RPMI8226 (cell line): ENCODE data around the gene KITLG.

ENCODE experiments used
- DNase-seq: peaks from one replicate; pipeline ENCODE4 v3.0.0-alpha.2; 2015

The KITLG gene

DNA sequence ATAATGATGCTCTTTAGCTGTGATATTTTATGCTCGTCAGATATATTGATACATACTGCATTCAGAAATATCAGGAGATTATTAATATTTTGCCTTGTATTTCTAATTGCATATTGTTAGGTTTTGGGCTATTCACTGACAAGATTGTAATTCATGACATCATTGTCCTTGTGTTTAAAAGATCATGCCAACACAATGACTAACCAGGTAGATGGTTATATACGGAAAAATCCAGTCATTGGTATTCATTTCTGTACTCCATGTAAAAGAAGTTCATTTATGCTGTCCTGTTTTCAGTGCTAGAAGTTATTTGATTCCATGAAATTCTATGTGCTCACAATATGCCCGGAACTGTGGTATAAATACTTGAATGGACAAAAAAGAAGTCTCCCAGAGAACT is 107.5 kb downstream of the KITLG start:
- DNase-seq: no peak

DNA sequence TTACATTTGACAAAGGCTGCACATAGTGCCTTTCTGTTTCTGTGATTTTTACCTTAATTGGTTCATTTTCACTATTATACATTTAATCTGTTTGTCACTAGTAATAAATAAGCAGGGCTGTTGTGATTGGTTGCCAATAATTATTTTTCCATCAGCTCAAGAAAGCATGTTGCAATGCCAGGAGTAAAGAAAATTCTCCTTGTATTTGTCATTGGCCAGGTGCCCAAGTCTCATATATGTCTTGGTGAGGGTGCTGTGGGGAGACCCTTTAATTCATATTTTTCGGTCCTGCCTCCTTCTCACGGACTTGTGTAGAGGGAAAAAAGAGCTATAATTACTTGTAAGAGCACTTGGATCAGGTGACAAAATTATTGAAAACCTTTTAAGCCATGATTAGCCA is 108.0 kb downstream of the KITLG start:
- DNase-seq: no peak

- DNase-seq: no peak
Measured at GRCh38 chr12:88471331-88472045, 108.8 kb downstream of the KITLG start.

DNA sequence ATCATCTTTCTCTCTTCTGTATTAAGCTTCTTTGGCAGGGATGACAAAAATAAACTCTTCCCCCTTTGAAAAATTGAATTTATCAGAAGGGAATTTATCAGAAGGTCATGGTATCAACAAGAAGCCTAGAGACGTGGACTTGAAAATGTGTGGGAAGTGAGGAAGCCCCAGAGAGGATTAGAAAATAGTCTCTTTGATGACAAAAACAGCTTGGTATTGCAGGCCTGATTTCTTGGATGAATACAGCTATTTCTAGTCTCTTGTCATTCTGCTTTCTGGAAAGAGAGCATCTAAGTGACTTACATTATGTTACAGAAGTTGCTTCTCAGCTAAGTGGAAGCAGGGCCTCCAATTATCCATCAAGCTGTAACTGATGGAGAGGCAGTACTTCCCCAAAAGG is 111.1 kb downstream of the KITLG start:
- no peak for DNase-seq

DNA sequence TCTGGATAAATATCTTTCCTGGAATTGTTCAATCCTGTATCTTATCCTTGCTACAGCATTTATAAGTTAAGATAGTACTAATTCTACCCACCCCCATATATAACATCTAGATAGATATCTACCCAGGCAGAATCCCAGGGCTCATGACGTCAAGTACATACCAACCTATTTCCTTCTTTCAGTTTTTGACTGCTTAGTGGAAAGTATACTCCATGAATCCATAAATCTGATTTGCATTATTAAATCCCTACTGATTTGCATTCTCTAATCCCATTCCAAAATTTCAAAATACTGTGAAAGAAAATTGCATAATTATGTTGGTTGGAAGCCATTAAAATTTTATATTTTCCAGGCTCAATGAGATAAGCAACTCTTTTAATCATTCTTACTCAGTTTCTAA is 111.7 kb downstream of the KITLG start:
- DNase-seq: no peak

GRCh38 chr12:88466708-88467107 is 113.6 kb downstream of the KITLG start:
- DNase-seq: peak; percentile 23

DNA sequence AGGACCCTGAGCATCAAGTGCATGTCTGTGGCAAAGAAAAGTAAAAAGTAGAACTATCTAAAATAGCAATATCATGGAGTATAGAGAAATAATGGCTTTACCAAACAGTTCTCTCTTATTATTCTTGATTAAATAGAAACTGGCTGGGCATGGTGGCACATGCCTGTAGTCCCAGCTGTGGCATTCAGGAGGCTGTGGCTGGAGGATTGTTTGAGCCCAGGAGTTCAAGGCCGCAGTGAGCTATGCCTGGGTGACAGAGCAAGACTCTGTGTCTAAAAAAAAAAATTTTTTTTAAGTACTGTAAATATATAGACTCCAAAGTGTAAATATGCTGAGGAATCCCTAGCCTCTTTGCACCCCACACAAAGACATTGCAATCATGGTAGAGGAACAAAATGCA is 121.9 kb downstream of the KITLG start:
- DNase-seq: no peak

DNA sequence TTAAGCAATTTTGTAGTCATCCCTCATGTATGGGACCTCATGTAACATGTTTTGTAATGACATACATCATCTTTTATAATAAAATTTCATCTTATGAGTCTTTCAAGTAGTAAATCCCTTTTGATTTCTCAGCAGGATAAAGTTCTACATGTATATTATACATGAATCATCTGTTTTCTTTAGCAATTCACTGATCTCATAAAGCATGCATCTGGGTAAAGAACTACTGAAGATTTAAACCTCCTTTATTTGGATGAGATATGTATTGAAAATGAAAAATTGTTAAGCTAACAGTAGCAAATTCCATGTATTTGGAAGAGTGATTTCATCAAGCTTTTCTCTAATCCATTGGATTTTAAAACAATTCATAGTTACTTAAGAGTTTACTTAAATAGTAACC is 126.9 kb downstream of the KITLG start:
- no peak for DNase-seq

- no peak for DNase-seq
Measured at GRCh38 chr12:88451205-88451604, 129.1 kb downstream of the KITLG start.

GRCh38 chr12:88450136-88450535 is 130.1 kb downstream of the KITLG start:
- no peak for DNase-seq

- DNase-seq: no peak
Measured at GRCh38 chr12:88448337-88448915, 131.8 kb downstream of the KITLG start.

DNA sequence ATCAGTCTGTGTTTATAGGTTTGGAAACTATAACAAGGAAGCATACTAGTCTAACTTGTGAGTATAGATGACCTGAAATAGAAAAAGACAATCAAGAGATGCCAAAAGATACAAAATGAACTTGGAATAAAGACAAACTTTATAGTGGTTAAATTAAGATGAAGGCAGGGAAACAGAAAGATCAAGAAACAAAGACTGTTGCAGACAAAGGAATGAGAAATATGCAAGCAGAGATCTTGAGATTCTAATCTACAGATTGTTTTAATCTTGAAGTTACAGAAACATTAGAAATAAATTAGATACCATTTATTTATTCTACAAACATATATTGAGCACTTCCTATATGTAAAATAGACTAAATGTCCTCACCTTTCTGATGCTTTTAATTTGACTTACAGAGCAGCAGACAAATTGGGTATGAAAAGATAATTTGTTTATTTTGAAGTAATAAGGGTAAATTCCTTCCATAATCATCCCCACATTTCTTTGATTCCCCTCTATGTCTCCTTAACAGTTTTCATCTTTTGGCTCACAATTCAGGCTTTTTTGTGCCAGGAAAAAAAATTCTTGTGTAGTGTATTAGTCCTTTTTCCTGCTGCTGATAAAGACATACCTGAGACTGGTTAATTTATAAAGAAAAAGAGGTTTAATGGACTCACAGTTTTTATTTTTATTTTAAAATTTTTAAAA is 134.4 kb downstream of the KITLG start:
- no peak for DNase-seq

GRCh38 chr12:88444481-88444880 is 135.8 kb downstream of the KITLG start:
- DNase-seq: no peak
